Astrocyte (in vitro differentiated cells and primary cell): ENCODE results near the gene SNAPC1.

Experiments used
- EZH2 ChIP-seq: IDR thresholded peaks from 2 replicates; pipeline ENCODE4 v1.6.1; 2012; ENCODE audit warnings: mild to moderate bottlenecking, low read length, inconsistent platforms; ENCODE audit not compliant: insufficient read depth
- TF ChIP-seq, protein P1 (sequence below): IDR thresholded peaks from 2 replicates; pipeline ENCODE4 v1.5.1; 2011; ENCODE audit warnings: low read depth, mild to moderate bottlenecking, inconsistent platforms, low read length, moderate library complexity; ENCODE audit not compliant: insufficient read depth

DNA sequence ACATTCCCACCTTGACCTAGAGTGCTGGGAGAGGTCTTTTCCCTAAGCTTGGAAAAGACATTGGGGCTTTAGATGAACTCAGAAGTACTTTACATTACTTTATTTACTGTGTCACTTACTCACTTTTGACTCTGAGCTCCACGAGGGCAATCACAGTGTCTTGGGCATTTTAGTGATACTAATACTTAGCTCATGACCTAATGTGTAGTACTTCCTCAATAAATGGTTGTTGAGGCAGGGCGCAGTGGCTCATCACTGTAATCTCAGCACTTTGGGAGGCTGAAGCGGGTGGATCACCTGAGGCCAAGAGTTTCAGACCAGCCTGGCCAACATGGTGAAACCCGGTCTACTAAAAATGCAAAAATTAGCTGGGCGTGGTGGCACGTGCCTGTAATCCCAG, 19.8 kb upstream of the SNAPC1 start:
- TF ChIP-seq, protein P1, sequence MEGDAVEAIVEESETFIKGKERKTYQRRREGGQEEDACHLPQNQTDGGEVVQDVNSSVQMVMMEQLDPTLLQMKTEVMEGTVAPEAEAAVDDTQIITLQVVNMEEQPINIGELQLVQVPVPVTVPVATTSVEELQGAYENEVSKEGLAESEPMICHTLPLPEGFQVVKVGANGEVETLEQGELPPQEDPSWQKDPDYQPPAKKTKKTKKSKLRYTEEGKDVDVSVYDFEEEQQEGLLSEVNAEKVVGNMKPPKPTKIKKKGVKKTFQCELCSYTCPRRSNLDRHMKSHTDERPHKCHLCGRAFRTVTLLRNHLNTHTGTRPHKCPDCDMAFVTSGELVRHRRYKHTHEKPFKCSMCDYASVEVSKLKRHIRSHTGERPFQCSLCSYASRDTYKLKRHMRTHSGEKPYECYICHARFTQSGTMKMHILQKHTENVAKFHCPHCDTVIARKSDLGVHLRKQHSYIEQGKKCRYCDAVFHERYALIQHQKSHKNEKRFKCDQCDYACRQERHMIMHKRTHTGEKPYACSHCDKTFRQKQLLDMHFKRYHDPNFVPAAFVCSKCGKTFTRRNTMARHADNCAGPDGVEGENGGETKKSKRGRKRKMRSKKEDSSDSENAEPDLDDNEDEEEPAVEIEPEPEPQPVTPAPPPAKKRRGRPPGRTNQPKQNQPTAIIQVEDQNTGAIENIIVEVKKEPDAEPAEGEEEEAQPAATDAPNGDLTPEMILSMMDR = no peak
- TF ChIP-seq EZH2 = no peak
